Uterus (tissue), 2 donors: ENCODE measurements around the gene DNM3.

ENCODE experiments used
- CTCF ChIP-seq, 4 experiments: fragments of 200-600 bp in 2 of 4; fragments of 450-650 bp in 2 of 4; sonication (generic) in 2 of 4; IDR thresholded peaks; one replicate each; pipeline ENCODE4 v1.5.1; 2016 to 2019; ENCODE audit warnings: antibody characterized with exemption in 4 of 4, mild to moderate bottlenecking in 2 of 4, moderate library complexity in 1 of 4
- POLR2A ChIP-seq, 2 donors: fragments of 450-650 bp; IDR thresholded peaks; one replicate each; pipeline ENCODE4 v1.6.1; 2016; ENCODE audit warnings: antibody characterized with exemption in 2 of 2, mild to moderate bottlenecking in 1 of 2, moderate library complexity in 1 of 2

GRCh38 chr1:172377565-172377964 lies 536.3 kb downstream of the DNM3 start:
- no peak for TF ChIP-seq POLR2A (IDR thresholded peaks at IDR 0.05)
- TF ChIP-seq CTCF (IDR thresholded peaks at IDR 0.05): no peak
